CD14-positive monocyte (primary cell): ENCODE data around the gene CHMP1B. TPM values are rescaled to one million over a fixed set of nuclear protein-coding genes. Genes with fewer than 3 reads are reported as not detected.

ENCODE experiments used
- DNase-seq, 3 donors: peaks; one replicate each; pipeline ENCODE4 v3.0.0-alpha.2; 2011 to 2022
- H2AFZ ChIP-seq: 2 replicates; pipeline ENCODE4 v1.6.0; 2012; ENCODE audit warnings: mild to moderate bottlenecking, low read depth, low read length, inconsistent platforms; ENCODE audit not compliant: insufficient read depth, poor library complexity, severe bottlenecking
- H3K27ac ChIP-seq, 2 donors: 1 replicate in 1 of 2; 2 replicates in 1 of 2; pipeline ENCODE4 v1.5.1; 2012 to 2013; ENCODE audit warnings: low read length in 2 of 2, control low read depth in 1 of 2, inconsistent platforms in 1 of 2, low read depth in 1 of 2, mild to moderate bottlenecking in 1 of 2
- H3K27me3 ChIP-seq, 2 donors: one replicate each; pipeline versions ENCODE4 v1.6.0 to v1.6.1; 2011 to 2013; ENCODE audit warnings: low read length in 2 of 2; ENCODE audit not compliant: control insufficient read depth in 2 of 2, insufficient read depth in 2 of 2
- H3K36me3 ChIP-seq, 2 donors: replicated peaks in 1 of 2; 1 replicate in 1 of 2; 2 replicates in 1 of 2; pipeline versions ENCODE4 v1.5.1 to v1.6.1; 2012 to 2013; ENCODE audit warnings: low read length in 2 of 2, control low read depth in 1 of 2, inconsistent platforms in 1 of 2, mild to moderate bottlenecking in 1 of 2; ENCODE audit not compliant: insufficient read depth in 2 of 2, control insufficient read depth in 1 of 2
- H3K4me1 ChIP-seq, 2 donors: 1 replicate in 1 of 2; 2 replicates in 1 of 2; pipeline versions ENCODE4 v1.5.1 to v1.6.1; 2012 to 2013; ENCODE audit warnings: low read length in 2 of 2, control low read depth in 1 of 2, inconsistent platforms in 1 of 2, mild to moderate bottlenecking in 1 of 2, moderate library complexity in 1 of 2; ENCODE audit not compliant: insufficient read depth in 2 of 2, control insufficient read depth in 1 of 2
- H3K4me2 ChIP-seq: replicated peaks from 2 replicates; pipeline ENCODE3; 2012; ENCODE audit warnings: low read length, moderate library complexity, mild to moderate bottlenecking; ENCODE audit not compliant: poor library complexity, severe bottlenecking; ENCODE audit errors: extremely low read depth
- H3K4me3 ChIP-seq, 3 experiments: fragments of 200-600 bp in 1 of 3; sonication (generic) in 1 of 3; replicated peaks in 1 of 3; 1 replicate in 2 of 3; 2 replicates in 1 of 3; pipeline ENCODE4 v1.5.1; 2011 to 2013; ENCODE audit warnings: low read length in 3 of 3, mild to moderate bottlenecking in 3 of 3, control low read depth in 2 of 3, low read depth in 2 of 3, inconsistent platforms in 1 of 3, moderate library complexity in 1 of 3
- H3K79me2 ChIP-seq: 2 replicates; pipeline ENCODE4 v1.6.0; 2012; ENCODE audit warnings: mild to moderate bottlenecking, control low read depth, inconsistent platforms, low read length, moderate library complexity; ENCODE audit not compliant: insufficient read depth
- H3K9ac ChIP-seq: 2 replicates; pipeline ENCODE4 v1.6.0; 2017; ENCODE audit warnings: low read length, mild to moderate bottlenecking; ENCODE audit not compliant: insufficient read depth, poor library complexity, severe bottlenecking
- H3K9me3 ChIP-seq, 2 donors: replicated peaks in 1 of 2; 1 replicate in 1 of 2; 2 replicates in 1 of 2; pipeline versions ENCODE4 v1.5.1 to v1.6.1; 2012 to 2013; ENCODE audit warnings: low read length in 2 of 2, control low read depth in 1 of 2; ENCODE audit not compliant: control insufficient read depth in 1 of 2, insufficient read depth in 1 of 2
- H4K20me1 ChIP-seq: 2 replicates; pipeline ENCODE4 v1.6.0; 2012; ENCODE audit warnings: mild to moderate bottlenecking, low read length, control low read depth, moderate library complexity; ENCODE audit not compliant: insufficient read depth
- H3K27ac Mint-ChIP-seq, 7 donors: one replicate each; pipeline ENCODE4 v1.8.0; 2020; ENCODE audit warnings: mild to moderate bottlenecking in 7 of 7, mixed read lengths in 7 of 7, moderate library complexity in 6 of 7, inconsistent platforms in 2 of 7
- H3K27me3 Mint-ChIP-seq, 3 donors: one replicate each; pipeline ENCODE4 v1.8.0; 2021 to 2022; ENCODE audit warnings: low read depth in 3 of 3, mild to moderate bottlenecking in 3 of 3, mixed read lengths in 3 of 3, moderate library complexity in 3 of 3, inconsistent platforms in 1 of 3
- H3K36me3 Mint-ChIP-seq, 2 donors: one replicate each; pipeline ENCODE4 v1.8.0; 2020; ENCODE audit warnings: mixed read lengths in 2 of 2, inconsistent platforms in 1 of 2, mild to moderate bottlenecking in 1 of 2
- H3K4me1 Mint-ChIP-seq: one replicate; pipeline ENCODE4 v1.8.0; 2020; ENCODE audit warnings: mild to moderate bottlenecking, mixed read lengths
- H3K4me3 Mint-ChIP-seq, 2 donors: one replicate each; pipeline ENCODE4 v1.8.0; 2020; ENCODE audit warnings: mild to moderate bottlenecking in 2 of 2, mixed read lengths in 2 of 2, moderate library complexity in 1 of 2
- H3K9me3 Mint-ChIP-seq, 7 donors: one replicate each; pipeline ENCODE4 v1.8.0; 2020 to 2022; ENCODE audit warnings: mixed read lengths in 7 of 7, mild to moderate bottlenecking in 6 of 7, moderate library complexity in 6 of 7, inconsistent platforms in 2 of 7
- WGBS: methylation state at CpG from one replicate; pipeline ENCODE4 v1.1.5; 2013; ENCODE audit warnings: missing lambda C conversion rate; ENCODE audit not compliant: insufficient coverage; 5-methylcytosine and 5-hydroxymethylcytosine counted together
- intact Hi-C, 2 donors: fragments of 100-400 bp; cut with micrococcal nuclease; formaldehyde crosslinking; loops; one replicate each; pipeline versions ENCODE4 v1.15.0 to v1.15.1; 2023
- polyA plus RNA-seq, 3 donors: library from polyadenylated mRNA; depleted of rRNA in 1 of 3; unstranded in 2 of 3; stranded (reverse) in 1 of 3; fragments of 300-500 nt in 2 of 3; fragments of >200 nt in 1 of 3; fragmentation: Illumina TruSeq in 2 of 3; gene quantifications; 1 replicate in 2 of 3; 2 replicates in 1 of 3; pipeline ENCODE4 v1.2.3, GENCODE V29; 2012 to 2021
- TF ChIP-seq, protein P1 (sequence below): fragments of 200-600 bp; IDR thresholded peaks from one replicate; pipeline ENCODE4 v1.8.0; 2022; ENCODE audit warnings: antibody characterized with exemption, mild to moderate bottlenecking

CHMP1B gene
- polyA plus RNA-seq, 3 donors: 95.2 to 182 (median 105) TPM

DNA sequence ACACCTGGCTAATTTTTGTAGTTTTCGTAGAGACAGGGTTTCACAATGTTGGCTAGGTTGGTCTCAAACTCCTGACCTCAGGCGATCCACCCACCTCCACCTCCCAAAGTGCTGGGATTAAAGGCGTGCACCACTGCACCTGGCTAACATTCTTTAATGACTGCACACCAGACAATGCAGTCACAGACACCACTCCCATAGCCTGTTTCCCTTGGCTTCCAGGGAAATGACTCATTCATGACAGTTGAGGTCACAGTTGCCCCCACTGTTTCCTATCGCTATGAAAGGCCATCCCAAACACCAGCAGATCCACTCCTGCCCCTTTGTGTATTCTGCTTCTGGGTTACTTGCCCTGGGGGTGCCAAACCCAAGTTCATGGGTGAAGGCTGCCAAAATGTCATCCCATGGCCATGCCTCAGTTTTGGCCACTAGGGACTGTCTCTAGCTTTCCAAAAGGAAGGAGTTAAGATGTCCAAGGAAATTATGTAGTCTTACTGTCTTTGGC lies 8.7 kb downstream of the CHMP1B start:
- Histone ChIP-seq H3K27me3 (no peaks in the 10 kb centered on the region), H3K36me3 (no peaks in the 10 kb centered on the region), H3K9ac (no peak overlapping the region), H2AFZ (no peak overlapping the region), H3K4me3 (no peak overlapping the region), H3K4me2 (no peak overlapping the region), H3K27ac (no peak overlapping the region), H4K20me1 (peaks cover 6% of the 10 kb centered on the region), H3K4me1 (peaks cover 32 to 45% of the 10 kb centered on the region in 2 donors), H3K9me3 (no peaks in the 10 kb centered on the region), H3K79me2 (peaks cover 3% of the 10 kb centered on the region)
- intact Hi-C loops: loop anchor here in 1 of 2 donors (10.0 kb wide), 2 partner anchors 45 to 125 kb away; partner anchors contain the start of gene MPPE1
- Mint-ChIP-seq H3K27me3 (peaks cover 4 to 10% (median 6%) of the 10 kb centered on the region in 3 donors), H3K9me3 (peaks cover 0 to 4% (median 0%) of the 10 kb centered on the region in 7 donors), H3K36me3 (peaks cover 2 to 6% of the 10 kb centered on the region in 2 donors), H3K4me1 (peaks cover 38% of the 10 kb centered on the region), H3K27ac (peak overlapping the region in 3 of 7 donors; percentile 22 to 60 (median 58)), H3K4me3 (peak overlapping the region in 1 of 2 donors; percentile 39)
- TF ChIP-seq, protein P1, sequence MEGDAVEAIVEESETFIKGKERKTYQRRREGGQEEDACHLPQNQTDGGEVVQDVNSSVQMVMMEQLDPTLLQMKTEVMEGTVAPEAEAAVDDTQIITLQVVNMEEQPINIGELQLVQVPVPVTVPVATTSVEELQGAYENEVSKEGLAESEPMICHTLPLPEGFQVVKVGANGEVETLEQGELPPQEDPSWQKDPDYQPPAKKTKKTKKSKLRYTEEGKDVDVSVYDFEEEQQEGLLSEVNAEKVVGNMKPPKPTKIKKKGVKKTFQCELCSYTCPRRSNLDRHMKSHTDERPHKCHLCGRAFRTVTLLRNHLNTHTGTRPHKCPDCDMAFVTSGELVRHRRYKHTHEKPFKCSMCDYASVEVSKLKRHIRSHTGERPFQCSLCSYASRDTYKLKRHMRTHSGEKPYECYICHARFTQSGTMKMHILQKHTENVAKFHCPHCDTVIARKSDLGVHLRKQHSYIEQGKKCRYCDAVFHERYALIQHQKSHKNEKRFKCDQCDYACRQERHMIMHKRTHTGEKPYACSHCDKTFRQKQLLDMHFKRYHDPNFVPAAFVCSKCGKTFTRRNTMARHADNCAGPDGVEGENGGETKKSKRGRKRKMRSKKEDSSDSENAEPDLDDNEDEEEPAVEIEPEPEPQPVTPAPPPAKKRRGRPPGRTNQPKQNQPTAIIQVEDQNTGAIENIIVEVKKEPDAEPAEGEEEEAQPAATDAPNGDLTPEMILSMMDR: no peak
- peak in 2 of 3 donors; percentile 41 to 67 for DNase-seq
- 91% methylated on average over 2 of the region's 4 CpGs for WGBS

DNA sequence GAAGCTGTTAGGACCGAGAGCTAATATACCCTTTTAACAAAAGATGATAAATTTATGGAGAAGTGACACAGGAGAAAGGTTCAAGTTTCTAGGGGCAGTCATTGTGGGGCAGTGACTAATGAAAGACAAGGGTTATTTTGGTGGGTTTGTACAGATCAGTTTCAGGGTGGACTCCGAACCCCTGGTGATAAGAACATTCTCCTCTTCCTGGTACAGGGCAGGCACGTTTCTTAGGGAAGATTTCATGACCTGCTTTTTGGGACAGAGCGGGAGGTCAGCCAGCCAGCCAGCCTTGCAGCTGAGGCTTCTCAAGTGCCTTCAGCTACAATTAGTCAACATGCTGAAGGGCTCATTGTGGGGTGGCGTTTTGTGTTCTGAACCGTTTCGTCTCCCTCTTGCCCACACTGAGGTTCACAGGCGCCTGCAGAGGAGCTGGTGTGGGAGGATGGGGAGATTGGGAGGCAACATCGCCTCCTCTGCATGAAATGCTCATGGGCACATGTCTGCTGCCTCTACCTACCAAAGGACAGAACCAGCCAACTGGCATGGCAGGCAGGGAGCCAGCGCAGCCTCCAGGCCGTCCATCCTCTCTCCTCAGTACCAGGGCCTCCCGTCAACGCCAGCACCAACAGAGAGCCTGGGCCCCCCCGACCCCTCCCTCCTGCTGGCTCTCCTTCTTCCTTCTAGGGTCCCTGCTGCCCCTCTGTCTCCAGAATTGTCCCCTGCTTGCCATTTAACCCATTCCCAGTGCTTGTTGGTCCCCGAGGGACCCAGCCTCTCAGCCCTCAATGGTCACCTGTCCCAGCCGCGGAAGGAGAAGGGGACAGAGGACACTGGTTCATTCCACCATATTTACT lies 9.6 kb downstream of the CHMP1B start:
- TF ChIP-seq, protein P1: no peak

More for the DNA sequence above, 9.6 kb downstream of the CHMP1B start:
- peaks cover 31 to 36% of the 10 kb centered on the region in 2 donors for H3K4me1 ChIP-seq
- H3K27me3 ChIP-seq: no peaks in the 10 kb centered on the region
- Mint-ChIP-seq H3K9me3 (peaks cover 0 to 6% (median 0%) of the 10 kb centered on the region in 7 donors), H3K36me3 (peaks cover 0 to 4% of the 10 kb centered on the region in 2 donors), H3K27me3 (peaks cover 6 to 10% (median 10%) of the 10 kb centered on the region in 3 donors), H3K27ac (peak overlapping the region in 3 of 7 donors; percentile 55 to 69 (median 60)), H3K4me1 (peaks cover 34% of the 10 kb centered on the region), H3K4me3 (no peak overlapping the region)
- WGBS: 95% methylated on average over 11 of the region's 17 CpGs
- no peak overlapping the region for H3K27ac ChIP-seq
- H2AFZ ChIP-seq: no peak overlapping the region
- intact Hi-C loops: loop anchor here in 1 of 2 donors (10.0 kb wide), 1 partner anchor 126 kb away; no protein-coding TSS in a partner anchor
- DNase-seq: no peak
- H3K9me3 ChIP-seq: no peaks in the 10 kb centered on the region
- H3K4me2 ChIP-seq: no peak overlapping the region
- H3K36me3 ChIP-seq: no peaks in the 10 kb centered on the region
- H3K4me3 ChIP-seq: no peak overlapping the region
- H3K9ac ChIP-seq: no peak overlapping the region
- peaks cover 4% of the 10 kb centered on the region for H4K20me1 ChIP-seq
- no peaks in the 10 kb centered on the region for H3K79me2 ChIP-seq
